NCI-H345 (cell line): ENCODE data around the gene NOS1AP.
A peak's percentile ranks its signal among the peaks of the same experiment; 100 is the strongest.

Experiments
- DNase-seq: peaks from one replicate; lab custom pipeline; 2025; lab: John Stamatoyannopoulos, UW

Gene NOS1AP

GRCh38 chr1:162138599-162139181 is 69.2 kb downstream of the NOS1AP start:
- no peak for DNase-seq

GRCh38 chr1:162139211-162139610 is 69.7 kb downstream of the NOS1AP start:
- no peak for DNase-seq

- no peak for DNase-seq
These were observed 72.0 kb downstream of the NOS1AP start for GRCh38 chr1:162141281-162142054.

GRCh38 chr1:162142968-162143367 is 73.5 kb downstream of the NOS1AP start:
- no peak for DNase-seq

GRCh38 chr1:162144268-162144667 is 74.8 kb downstream of the NOS1AP start:
- DNase-seq, result no peak

GRCh38 chr1:162144853-162145252 is 75.4 kb downstream of the NOS1AP start:
- DNase-seq, result peak; percentile 76

GRCh38 chr1:162145280-162145965 is 75.9 kb downstream of the NOS1AP start:
- DNase-seq, result peak; percentile 84

GRCh38 chr1:162145966-162146696 is 76.6 kb downstream of the NOS1AP start:
- peak; percentile 22 for DNase-seq

- no peak for DNase-seq
These were observed 78.3 kb downstream of the NOS1AP start for GRCh38 chr1:162147760-162148159.

GRCh38 chr1:162150112-162150511 is 80.6 kb downstream of the NOS1AP start:
- DNase-seq, result no peak

- peak; percentile 5 for DNase-seq
These were observed 82.7 kb downstream of the NOS1AP start for GRCh38 chr1:162151900-162152829.

GRCh38 chr1:162153374-162153773 is 83.9 kb downstream of the NOS1AP start:
- DNase-seq, result no peak

- DNase-seq, result no peak
These were observed 88.0 kb downstream of the NOS1AP start for GRCh38 chr1:162157469-162157868.

- no peak for DNase-seq
These were observed 89.3 kb downstream of the NOS1AP start for GRCh38 chr1:162158624-162159271.

GRCh38 chr1:162159515-162159914 is 90.0 kb downstream of the NOS1AP start:
- peak; percentile 76 for DNase-seq

- no peak for DNase-seq
These were observed 92.5 kb downstream of the NOS1AP start for GRCh38 chr1:162161916-162162550.

- DNase-seq, result peak; percentile 59
These were observed 96.0 kb downstream of the NOS1AP start for GRCh38 chr1:162165528-162165927.

- DNase-seq, result no peak
These were observed 97.6 kb downstream of the NOS1AP start for GRCh38 chr1:162166917-162167615.

- peak; percentile 11 for DNase-seq
These were observed 98.8 kb downstream of the NOS1AP start for GRCh38 chr1:162168261-162168660.
